Measurements from ENCODE around the gene JAKMIP1. TPM values are rescaled to one million over a fixed set of nuclear protein-coding genes. Genes with fewer than 3 reads are reported as not detected.

Gene JAKMIP1
- total RNA-seq, 3 donors from 2014 or later = 0.63 to 2.1 TPM; not detected in 1

DNA sequence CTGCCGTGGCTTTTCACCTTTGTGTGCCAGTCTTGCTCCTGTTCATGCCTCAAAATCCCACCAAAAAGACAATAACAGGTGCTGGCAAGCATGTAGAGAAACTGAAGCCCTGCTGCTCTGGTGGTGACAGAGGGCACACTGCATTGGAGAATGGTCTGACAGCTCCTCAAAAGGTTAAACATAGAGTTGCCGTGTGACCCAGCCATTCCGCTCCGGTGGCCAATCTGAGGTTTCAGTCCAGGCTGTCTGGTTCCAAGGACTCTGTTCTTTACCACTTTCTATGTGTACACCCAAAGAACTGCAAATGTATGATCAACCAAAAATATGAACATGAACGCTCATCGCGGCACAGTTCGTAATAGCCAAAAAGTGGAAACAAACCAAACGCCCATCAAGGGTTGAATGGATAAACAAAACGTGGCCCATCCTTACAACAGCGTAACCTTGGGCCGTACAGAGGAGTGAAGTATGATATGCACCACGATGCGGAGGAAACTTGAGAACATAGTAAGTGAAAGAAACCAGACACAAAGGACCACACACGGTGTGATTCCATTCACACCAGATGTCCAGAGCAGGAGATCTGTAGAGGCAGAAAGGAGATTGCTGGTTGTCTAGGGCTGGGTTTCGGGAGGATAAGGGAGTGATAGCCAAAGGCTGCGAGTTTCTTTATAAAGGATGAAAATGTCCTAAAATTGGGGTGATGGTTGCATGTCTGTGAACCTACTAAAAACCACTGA is 35.7 kb upstream of the JAKMIP1 start:
- no peak for TF ChIP-seq CTCF (IDR thresholded peaks at IDR 0.05)
- DNase-seq = peak in 1 of 3 donors; percentile 7
- no peak for ATAC-seq

DNA sequence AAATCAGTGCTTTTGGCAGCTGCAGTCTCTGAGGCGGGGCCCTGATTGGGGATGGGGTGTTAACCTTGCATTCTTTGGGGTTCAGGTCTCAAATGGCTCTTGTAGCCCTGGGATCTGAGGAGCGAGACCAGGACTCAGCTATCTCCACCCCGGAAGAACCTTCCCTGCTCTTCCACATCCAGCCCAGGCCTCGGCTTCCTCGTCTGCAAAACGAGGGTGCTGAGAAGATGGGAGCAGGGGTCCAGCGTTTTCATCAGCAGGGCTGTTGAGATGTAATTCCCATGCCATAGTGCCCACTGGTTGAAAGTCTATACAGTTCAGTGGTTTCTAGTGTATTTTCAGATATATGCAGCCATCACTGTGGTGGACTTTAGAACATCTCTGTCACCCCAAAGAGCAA is 34.7 kb upstream of the JAKMIP1 start:
- no peak for TF ChIP-seq CTCF (IDR thresholded peaks at IDR 0.05)
- H3K36me3 ChIP-seq (ENCODE audit: low read depth) = no peaks in the 10 kb centered on the region
- no peaks in the 10 kb centered on the region for H3K4me1 ChIP-seq (ENCODE audit: low read depth)
- ATAC-seq = no peak
- intact Hi-C loops (cut with DNase I, micrococcal nuclease) = no loop called here
- H3K4me3 ChIP-seq = no peak overlapping the region
- DNase-seq = peak in 1 of 3 donors; percentile 17
- no peaks in the 10 kb centered on the region for H3K9me3 ChIP-seq

More for the DNA sequence above, 35.7 kb upstream of the JAKMIP1 start:
- Histone ChIP-seq H3K36me3 (ENCODE audit: low read depth) (no peaks in the 10 kb centered on the region), H3K9me3 (no peaks in the 10 kb centered on the region), H3K4me1 (ENCODE audit: low read depth) (no peaks in the 10 kb centered on the region), H3K4me3 (no peak overlapping the region)
- intact Hi-C loops (cut with DNase I, micrococcal nuclease) = no loop called here

DNA sequence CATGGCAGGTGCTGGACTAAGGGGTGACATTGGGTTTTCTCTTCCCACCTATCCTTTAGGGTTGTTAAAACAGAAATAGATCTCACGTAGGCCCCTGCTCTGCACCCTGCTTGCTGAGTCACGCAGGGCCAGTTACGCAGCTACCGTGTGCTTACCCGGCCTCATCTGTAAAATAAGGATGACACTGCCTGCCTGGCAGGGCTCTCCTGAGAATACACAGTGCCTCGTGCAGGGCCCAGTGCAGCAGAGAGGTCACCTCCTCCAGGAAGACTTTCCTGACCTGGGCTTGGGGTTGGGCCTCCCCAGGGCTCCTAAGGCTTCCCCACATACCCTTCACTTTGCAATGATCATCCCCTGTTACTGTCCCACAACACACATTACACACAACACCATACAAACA is 33.6 kb upstream of the JAKMIP1 start:
- ATAC-seq (no peak), DNase-seq (no peak)
- intact Hi-C loops (cut with DNase I, micrococcal nuclease) = no loop called here
- TF ChIP-seq CTCF (IDR thresholded peaks at IDR 0.05) = no peak
- H3K4me3 ChIP-seq = no peak overlapping the region
- H3K9me3 ChIP-seq = no peaks in the 10 kb centered on the region
- no peaks in the 10 kb centered on the region for H3K4me1 ChIP-seq (ENCODE audit: low read depth)
- no peaks in the 10 kb centered on the region for H3K36me3 ChIP-seq (ENCODE audit: low read depth)

DNA sequence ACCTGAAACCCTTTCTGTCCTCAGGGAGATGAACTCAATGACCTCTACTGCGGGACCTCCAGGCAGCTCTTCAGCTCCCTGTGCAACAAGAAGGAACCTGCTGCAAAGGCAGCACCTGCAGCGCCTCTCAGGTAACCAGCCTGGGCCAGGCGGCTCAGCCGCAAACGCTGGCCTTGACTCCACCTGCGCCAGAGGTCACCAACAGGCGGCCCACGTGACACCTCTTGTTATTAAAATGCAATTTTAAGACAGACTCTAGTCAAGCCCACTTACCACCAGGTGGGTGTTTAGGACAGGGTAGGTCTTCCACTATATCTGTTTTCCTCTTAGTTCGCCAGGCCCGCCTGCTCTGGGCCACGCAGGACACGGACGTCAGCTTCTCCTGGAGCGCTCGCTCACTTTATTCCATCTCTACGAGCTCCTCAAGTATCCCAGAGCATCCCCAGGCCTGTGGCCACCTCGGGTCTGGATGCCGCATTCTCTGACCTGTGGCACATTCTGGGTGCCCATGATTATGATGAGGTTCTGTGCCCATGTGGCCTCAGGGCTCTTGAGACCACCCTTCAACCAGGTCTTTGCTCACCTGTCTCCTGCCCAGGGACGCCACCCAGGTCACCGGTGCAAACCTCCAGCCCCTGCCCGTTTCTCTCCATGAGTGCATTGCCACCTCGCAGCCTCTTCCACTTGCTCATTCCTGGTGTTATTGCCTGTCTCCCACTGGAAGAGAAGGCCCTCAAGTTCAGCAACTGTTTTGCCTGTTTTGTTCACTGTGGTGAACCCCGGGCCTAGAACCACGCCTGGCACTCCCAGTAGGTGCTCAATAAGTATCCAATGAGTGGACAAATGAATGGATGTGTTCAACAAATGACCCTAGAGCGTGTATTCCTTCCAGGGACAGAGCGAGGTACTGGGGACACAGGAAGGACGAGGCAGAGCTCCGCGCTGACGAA is 32.8 kb upstream of the JAKMIP1 start:
- Histone ChIP-seq H3K4me3 (no peak overlapping the region), H3K4me1 (ENCODE audit: low read depth) (no peaks in the 10 kb centered on the region), H3K36me3 (ENCODE audit: low read depth) (no peaks in the 10 kb centered on the region), H3K9me3 (no peaks in the 10 kb centered on the region)
- intact Hi-C loops (cut with DNase I, micrococcal nuclease) = no loop called here
- no peak for TF ChIP-seq CTCF (IDR thresholded peaks at IDR 0.05)
- no peak for ATAC-seq
- peak in 1 of 3 donors; percentile 26 for DNase-seq

DNA sequence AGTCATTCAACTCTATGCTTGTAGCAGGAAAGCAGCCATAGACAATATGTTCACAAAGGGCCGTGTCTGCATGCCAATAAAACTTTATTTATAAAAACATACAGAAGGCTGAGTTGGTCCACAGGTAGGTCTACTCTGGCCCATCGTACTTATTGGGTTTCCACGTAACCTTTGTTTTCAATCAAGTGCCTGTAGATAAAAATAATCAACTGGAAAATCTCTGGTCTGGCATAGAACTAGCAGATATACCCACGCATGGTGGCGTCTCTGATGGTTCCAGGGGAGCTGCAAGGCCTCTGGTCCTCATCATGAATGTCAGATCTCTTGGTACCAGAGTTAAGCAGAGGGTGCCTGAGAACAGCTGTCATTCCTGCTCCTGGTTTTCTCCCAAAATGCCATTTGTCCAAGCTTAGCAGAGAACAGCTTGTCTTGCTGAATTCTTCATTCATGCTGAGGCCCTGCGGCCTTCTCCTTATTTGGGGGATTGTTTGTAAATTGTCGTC is 31.4 kb upstream of the JAKMIP1 start:
- Histone ChIP-seq H3K9me3 (no peaks in the 10 kb centered on the region), H3K36me3 (ENCODE audit: low read depth) (no peaks in the 10 kb centered on the region), H3K4me3 (no peak overlapping the region), H3K4me1 (ENCODE audit: low read depth) (no peaks in the 10 kb centered on the region)
- no peak for ATAC-seq
- no peak for TF ChIP-seq CTCF (IDR thresholded peaks at IDR 0.05)
- intact Hi-C loops (cut with DNase I, micrococcal nuclease) = no loop called here
- DNase-seq = no peak
